ENCODE measurements around the gene PISD. TPM values are rescaled to one million over a fixed set of nuclear protein-coding genes. Genes with fewer than 3 reads are reported as not detected.
A peak's percentile ranks its signal among the peaks of the same experiment; 100 is the strongest.

The PISD gene
- total RNA-seq, 1 donor from 2014 or later, result 43.9 TPM

DNA sequence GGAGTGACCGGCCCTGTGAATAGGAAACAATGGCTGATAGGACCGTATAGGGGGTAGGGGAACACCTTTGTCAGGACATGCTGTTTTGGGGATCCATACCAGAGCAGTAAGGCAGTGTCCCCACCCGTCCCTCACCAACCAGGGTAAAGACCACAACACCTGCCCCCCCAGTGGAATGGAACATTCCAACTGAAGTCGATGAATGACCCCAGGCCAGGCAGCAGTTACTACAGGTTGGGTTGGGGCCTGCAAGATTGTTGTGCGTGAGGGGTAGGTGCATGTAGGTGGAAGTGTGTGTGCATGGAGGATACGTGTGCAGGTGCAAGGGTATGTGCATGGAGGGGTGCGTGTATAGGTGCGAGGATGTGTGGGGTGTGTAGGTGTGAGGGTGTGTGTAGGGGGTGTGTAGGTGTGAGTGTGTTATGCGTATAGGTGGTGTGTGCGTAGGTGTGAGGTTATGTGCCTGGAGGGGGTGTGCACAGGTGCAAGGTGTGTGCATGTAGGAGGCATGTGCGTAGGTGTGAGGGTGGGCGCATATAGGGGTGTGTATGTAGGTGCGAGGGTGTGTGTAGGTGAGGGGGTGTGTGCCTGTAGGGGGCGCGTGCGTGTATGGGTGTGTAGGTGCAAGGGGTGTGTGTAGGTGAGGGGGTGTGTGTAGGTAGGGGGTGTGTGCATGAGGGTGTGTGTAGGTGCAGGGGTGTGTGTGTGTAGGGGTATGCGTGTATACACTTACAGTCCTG, 32.9 kb downstream of the PISD start:
- peaks cover 58% of the 10 kb centered on the region for H3K4me1 Mint-ChIP-seq (ENCODE audit: low read depth)
- intact Hi-C loops (cut with micrococcal nuclease), result no loop called here
- H3K27me3 Mint-ChIP-seq (ENCODE audit: insufficient read depth), result no peaks in the 10 kb centered on the region
- peak overlapping the region; percentile 88 for H3K27ac Mint-ChIP-seq
- peaks cover 3% of the 10 kb centered on the region for H3K36me3 Mint-ChIP-seq (ENCODE audit: low read depth)
- H3K9me3 Mint-ChIP-seq, result no peaks in the 10 kb centered on the region
- H3K4me3 Mint-ChIP-seq, result peak overlapping the region; percentile 87
- DNase-seq (ENCODE audit: low spot score), result no peak

DNA sequence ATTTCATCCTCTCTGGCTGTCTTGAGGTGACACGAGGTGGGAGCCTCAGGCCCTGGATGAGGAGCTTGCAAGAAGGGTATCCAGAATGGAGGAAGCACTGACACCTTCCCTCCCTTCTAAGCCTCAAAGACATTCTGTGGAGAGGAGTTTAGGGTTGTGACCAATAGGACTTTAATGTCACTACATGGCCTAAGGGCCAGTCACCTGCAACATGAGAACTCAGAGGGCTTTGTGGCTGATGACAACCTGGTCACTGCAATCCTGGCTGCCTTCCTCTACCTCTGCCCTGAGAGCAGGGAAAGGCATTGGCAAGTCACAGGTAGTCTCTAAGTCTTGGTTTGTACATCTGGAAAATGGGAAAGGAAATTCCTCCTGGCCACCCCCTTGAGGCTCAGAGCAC, 33.7 kb downstream of the PISD start:
- H3K4me1 Mint-ChIP-seq (ENCODE audit: low read depth), result peaks cover 51% of the 10 kb centered on the region

DNA sequence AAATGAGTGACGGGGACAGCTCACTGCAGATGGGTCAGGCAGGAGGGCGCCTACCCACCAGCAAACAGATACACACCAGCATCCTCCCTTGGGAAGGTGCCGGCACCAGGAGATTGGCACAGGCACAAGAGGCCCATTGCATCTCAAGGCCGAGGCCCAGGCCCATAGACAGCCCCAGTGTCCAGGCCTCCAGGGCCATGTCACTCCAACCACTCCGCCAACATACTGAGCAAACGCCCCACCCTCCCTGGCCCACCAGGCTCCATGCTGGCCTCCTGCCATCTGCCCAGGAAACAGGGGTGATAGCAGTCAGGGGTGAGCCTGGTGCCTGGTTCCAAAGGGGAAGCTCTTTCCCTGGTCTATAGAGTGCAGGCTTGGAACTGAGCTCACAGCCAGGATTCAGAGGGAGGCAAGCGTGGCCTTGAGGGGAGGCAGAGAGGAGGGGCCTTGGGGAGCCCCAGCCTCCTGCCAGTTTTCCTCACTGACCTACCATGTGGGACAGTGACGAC, 34.7 kb downstream of the PISD start:
- DNase-seq (ENCODE audit: low spot score), result no peak
- Mint-ChIP-seq H3K4me3 (no peak overlapping the region), H3K27me3 (ENCODE audit: insufficient read depth) (no peaks in the 10 kb centered on the region), H3K36me3 (ENCODE audit: low read depth) (peaks cover 2% of the 10 kb centered on the region), H3K27ac (peak overlapping the region; percentile 85), H3K9me3 (no peaks in the 10 kb centered on the region), H3K4me1 (ENCODE audit: low read depth) (peaks cover 51% of the 10 kb centered on the region)
- intact Hi-C loops (cut with micrococcal nuclease), result no loop called here

More for the DNA sequence above, 33.7 kb downstream of the PISD start:
- Mint-ChIP-seq H3K27ac (peak overlapping the region; percentile 85), H3K36me3 (ENCODE audit: low read depth) (peaks cover 2% of the 10 kb centered on the region), H3K27me3 (ENCODE audit: insufficient read depth) (no peaks in the 10 kb centered on the region), H3K9me3 (no peaks in the 10 kb centered on the region), H3K4me3 (peak overlapping the region; percentile 87)
- no peak for DNase-seq (ENCODE audit: low spot score)
- intact Hi-C loops (cut with micrococcal nuclease), result no loop called here

DNA sequence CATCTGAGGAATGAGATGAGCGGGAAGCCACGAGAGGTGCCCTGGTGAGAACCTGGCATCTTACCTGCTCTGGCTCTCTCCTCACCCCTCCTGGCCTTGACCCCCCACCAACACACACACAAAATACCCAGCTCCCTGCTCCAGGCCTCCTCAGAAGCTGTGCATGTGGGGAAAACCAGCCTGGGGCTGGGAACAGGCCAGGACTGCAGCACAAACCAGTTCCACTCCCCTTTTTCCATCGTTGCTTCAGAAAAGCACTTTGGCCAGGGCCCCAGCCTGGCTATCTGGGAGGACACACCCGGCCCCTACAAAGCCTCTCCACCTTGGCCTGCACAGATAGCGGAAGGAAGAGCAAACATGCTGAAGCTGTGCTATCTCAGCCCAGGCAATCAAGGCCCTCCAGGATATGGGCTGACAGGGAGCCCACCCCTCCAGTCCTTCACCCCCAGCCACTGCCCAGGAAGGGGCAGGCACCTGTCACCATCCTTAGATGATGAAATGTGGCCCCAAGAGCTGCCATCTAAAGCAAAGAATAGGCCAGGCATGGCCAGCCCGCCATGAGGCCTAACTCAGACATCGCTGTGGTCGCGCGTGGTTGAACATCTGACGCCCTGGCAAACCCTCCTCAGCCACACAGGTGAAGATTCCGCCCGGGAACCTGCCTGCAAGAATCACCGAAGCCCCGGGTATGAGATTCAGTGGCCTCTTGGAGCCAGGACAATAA, 35.4 kb downstream of the PISD start:
- no peak for DNase-seq (ENCODE audit: low spot score)
- peaks cover 44% of the 10 kb centered on the region for H3K4me1 Mint-ChIP-seq (ENCODE audit: low read depth)
- H3K9me3 Mint-ChIP-seq, result no peaks in the 10 kb centered on the region
- no peaks in the 10 kb centered on the region for H3K27me3 Mint-ChIP-seq (ENCODE audit: insufficient read depth)
- no peak overlapping the region for H3K4me3 Mint-ChIP-seq
- H3K36me3 Mint-ChIP-seq (ENCODE audit: low read depth), result peaks cover 5% of the 10 kb centered on the region
- H3K27ac Mint-ChIP-seq, result peak overlapping the region; percentile 73
- intact Hi-C loops (cut with micrococcal nuclease), result no loop called here

DNA sequence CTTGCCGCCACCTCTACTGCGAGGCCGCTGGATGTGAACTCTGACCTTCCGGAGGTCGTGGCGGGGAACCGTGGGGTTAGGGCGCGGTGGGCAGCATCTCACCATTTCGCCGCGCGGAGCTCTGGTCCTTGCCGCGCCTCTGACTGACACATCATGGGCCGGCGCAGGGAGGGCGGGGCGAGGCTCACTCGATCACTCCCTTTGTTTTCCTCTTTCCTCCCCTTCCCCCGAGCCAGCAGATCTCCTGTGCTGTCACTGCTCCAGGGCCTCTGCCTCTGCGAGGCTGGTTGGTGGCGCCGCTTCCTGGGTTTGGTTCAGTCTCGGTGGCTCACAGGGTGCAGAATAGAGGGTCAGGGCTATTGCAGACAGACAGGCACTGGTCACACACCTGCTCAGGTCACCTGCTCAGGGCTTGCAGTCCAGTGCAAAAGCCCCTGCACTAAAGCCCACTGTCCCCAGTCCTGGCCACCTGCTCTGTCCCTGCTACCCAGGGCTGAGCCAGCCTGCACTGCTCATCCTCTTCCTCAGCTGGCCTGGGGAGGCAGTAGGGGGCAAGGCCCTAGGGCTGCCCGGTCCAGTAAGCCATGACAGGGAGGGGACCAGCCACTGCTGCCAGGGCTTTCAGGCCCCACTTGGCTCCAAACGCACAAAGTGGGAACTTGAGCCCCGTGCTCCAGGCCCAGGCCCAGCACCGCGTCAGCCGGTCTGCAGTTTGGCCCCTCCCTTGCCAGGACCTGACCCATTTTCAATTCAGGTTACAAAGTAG, 36.2 kb downstream of the PISD start:
- DNase-seq (ENCODE audit: low spot score), result no peak
- peaks cover 5% of the 10 kb centered on the region for H3K36me3 Mint-ChIP-seq (ENCODE audit: low read depth)
- H3K27ac Mint-ChIP-seq, result peak overlapping the region; percentile 47

DNA sequence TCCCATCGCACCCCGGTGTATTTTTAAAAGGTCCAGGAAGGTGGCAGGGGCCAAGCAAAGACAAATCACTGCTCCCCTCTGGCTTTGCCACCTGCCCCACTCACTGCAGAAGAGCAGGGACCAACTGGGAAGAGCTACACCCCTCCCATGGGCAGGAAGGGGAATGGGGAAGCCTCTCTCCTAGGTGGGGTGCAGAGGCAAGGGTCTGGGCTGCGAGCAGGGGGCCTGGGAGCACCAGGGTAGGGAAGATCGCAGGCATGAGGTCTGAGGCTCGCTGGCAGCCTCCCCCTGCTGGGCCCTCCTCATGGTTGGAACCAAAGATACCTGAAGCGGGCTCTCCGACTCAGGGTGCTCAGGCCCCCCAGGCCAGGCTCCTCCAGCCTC, 36.8 kb downstream of the PISD start:
- Mint-ChIP-seq H3K4me3 (no peak overlapping the region), H3K27ac (no peak overlapping the region), H3K27me3 (ENCODE audit: insufficient read depth) (no peaks in the 10 kb centered on the region), H3K9me3 (no peaks in the 10 kb centered on the region), H3K36me3 (ENCODE audit: low read depth) (peaks cover 5% of the 10 kb centered on the region), H3K4me1 (ENCODE audit: low read depth) (peaks cover 37% of the 10 kb centered on the region)
- intact Hi-C loops (cut with micrococcal nuclease), result no loop called here
- DNase-seq (ENCODE audit: low spot score), result no peak

More for the DNA sequence above, 36.2 kb downstream of the PISD start:
- Mint-ChIP-seq H3K4me3 (no peak overlapping the region), H3K27me3 (ENCODE audit: insufficient read depth) (no peaks in the 10 kb centered on the region), H3K4me1 (ENCODE audit: low read depth) (peaks cover 37% of the 10 kb centered on the region), H3K9me3 (no peaks in the 10 kb centered on the region)
- intact Hi-C loops (cut with micrococcal nuclease), result no loop called here

DNA sequence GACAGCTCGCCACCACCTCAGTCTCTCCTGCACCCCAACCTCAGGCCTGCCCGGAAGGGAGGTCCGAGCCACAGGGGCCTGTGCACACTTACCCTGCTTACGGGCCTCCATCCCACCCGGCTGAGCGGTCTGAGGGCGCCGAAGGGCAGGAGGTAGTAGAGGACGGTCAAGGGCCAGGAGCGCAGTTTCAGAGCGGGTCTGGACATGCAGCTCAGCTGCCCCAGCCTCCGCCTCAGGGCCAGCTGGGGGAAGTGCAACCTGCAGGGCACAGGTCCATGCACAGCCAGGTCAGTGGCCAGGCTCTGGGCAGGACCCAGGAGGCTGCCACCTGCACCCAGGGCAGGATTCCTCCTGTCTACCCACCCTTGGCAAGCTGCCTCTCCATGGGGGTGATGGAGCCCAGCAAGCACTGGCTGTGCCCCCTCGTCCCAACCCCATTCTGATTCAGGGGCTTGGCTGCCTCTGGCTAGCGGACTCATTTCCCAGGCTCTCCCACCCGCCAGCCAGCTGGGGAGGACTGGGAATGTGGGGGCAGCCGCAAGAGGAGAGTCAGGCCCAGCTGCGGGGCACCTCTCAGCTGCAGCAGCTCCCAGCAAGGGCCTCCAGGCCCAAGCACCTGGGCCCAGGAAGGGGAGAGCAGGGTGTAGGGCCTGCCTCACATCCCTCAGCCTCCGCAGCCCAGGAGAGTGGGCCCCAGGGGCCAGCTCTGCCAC, 38.3 kb downstream of the PISD start:
- Mint-ChIP-seq H3K27ac (no peak overlapping the region), H3K4me3 (no peak overlapping the region), H3K4me1 (ENCODE audit: low read depth) (peaks cover 29% of the 10 kb centered on the region)

DNA sequence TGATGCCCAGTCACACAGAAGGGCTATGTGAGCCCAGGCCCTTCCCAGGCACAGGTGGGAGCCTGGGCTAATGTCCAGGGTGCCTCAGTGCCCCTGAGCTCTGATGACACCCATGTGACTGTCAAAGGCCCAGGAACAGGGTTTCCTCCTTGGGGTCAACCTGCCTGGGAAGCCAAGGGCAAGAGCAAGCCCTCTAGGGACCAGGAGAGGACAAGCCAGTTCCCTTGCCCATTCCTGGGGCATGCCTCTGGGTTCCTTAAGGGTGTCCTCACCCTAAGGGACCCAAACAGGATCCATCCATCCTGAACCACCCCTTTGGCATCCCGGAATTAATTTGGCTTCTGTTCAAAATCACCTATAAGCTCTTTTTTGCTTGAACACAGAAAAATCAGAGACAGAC, 39.0 kb downstream of the PISD start:
- Mint-ChIP-seq H3K27ac (no peak overlapping the region), H3K9me3 (no peaks in the 10 kb centered on the region), H3K36me3 (ENCODE audit: low read depth) (peaks cover 19% of the 10 kb centered on the region), H3K27me3 (ENCODE audit: insufficient read depth) (no peaks in the 10 kb centered on the region), H3K4me3 (no peak overlapping the region), H3K4me1 (ENCODE audit: low read depth) (peaks cover 21% of the 10 kb centered on the region)
- DNase-seq (ENCODE audit: low spot score), result no peak
- intact Hi-C loops (cut with micrococcal nuclease), result no loop called here

More for the DNA sequence above, 38.3 kb downstream of the PISD start:
- intact Hi-C loops (cut with micrococcal nuclease), result no loop called here
- H3K27me3 Mint-ChIP-seq (ENCODE audit: insufficient read depth), result no peaks in the 10 kb centered on the region
- H3K36me3 Mint-ChIP-seq (ENCODE audit: low read depth), result peaks cover 15% of the 10 kb centered on the region
- no peaks in the 10 kb centered on the region for H3K9me3 Mint-ChIP-seq
- DNase-seq (ENCODE audit: low spot score), result no peak

DNA sequence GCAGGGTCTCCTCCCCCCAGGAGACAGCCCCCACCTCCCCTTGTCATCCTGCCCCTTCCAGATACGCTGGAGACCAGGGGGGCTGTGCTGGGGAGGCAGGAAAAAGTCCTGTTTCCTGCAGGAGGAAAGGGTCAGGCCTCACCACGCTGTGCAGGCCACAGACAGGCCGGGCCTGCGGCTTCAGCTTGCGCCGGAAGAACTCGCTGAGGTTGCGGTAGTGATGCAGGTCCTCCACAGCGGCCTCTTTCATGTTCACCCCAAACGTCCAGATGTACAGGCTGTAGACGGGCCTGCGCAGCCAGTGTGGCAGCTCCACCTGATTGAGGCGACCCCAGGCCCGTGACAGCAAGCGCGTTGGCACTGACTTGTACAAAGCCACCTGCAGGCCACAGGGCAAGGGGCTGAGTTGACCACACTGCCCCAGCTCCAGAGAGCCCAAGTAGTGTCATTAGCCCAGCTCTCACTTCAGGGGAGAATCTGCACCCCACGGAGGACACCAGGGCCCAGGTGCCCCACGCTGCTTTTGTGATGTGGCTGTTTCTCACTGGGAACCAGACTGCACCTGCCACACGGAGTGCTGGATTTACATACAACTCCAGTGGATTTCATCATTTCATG, 40.4 kb downstream of the PISD start:
- H3K27ac Mint-ChIP-seq, result no peak overlapping the region
- H3K4me3 Mint-ChIP-seq, result no peak overlapping the region
- H3K27me3 Mint-ChIP-seq (ENCODE audit: insufficient read depth), result no peaks in the 10 kb centered on the region
- intact Hi-C loops (cut with micrococcal nuclease), result no loop called here
- no peak for DNase-seq (ENCODE audit: low spot score)
- H3K36me3 Mint-ChIP-seq (ENCODE audit: low read depth), result peaks cover 22% of the 10 kb centered on the region
- H3K4me1 Mint-ChIP-seq (ENCODE audit: low read depth), result peaks cover 12% of the 10 kb centered on the region
- no peaks in the 10 kb centered on the region for H3K9me3 Mint-ChIP-seq

DNA sequence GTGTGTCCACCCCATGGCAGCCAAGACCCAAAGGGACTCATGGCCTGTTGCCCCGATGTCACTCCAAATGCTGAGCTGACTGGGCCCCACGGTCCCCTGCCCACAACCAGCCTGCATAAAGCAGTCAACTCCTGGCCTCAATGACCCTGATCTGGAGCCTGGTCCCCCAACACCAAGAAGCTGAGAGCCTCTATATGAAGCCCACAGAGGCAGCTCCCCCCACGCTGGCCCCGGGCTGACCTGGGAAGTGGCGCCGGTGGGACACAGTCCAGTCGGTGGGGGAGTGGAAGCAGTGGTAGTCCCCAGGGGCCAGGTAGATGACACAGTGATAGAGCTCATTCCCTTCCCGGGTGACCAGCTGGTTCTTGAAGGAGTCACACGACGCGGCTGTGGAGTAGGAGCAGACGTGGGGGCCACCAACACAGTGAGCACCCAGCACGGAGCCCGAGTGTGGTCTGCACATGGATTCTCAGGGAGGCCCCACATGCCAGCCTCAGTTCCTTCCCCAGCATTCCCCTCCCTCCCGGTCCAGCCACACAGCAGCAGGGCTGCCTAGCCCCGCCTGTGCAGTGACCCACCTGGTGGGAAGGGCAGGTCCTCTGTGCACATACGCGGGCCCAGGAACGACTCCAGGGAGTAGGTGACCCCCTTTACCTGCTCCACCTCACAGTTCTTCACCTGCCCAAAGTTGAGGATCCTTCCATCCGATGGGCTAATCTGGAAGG, 41.1 kb downstream of the PISD start:
- DNase-seq (ENCODE audit: low spot score), result no peak
- peak overlapping the region; percentile 48 for H3K27ac Mint-ChIP-seq

DNA sequence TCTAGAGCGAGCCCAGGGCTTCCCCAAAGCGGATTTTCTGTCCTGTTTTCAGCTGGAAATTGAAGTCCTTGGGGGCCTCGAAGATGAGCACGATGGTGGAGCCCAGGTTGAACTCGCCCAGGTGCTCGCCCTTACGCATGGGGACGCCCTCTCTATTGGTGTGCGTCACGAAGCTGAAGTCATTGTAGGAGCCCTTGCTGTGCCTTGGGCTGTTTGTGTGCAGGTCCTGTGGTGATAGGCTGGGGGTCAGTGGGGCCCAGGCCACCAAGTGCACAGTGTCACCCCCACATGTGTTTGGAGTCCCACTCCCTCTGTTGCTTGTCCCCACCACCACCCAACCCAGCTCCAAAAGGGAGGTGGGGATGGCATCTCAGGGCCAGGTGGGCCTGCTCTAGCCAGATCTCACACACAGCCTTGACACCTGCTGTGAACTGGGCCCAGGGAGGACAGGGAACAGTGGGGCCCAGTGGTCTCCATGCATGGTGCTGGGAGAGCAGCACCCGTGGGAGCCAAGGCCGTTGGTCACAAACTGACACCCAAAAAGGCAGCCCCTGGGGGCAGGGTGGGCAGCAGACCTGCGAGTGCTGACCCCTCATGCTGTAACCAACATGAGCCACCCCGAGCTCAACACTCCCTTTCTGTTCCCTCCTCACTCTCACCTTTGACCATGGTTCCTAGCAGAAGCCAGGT, 42.3 kb downstream of the PISD start:
- Mint-ChIP-seq H3K27ac (peak overlapping the region; percentile 48), H3K36me3 (ENCODE audit: low read depth) (peaks cover 33% of the 10 kb centered on the region), H3K4me1 (ENCODE audit: low read depth) (peaks cover 19% of the 10 kb centered on the region), H3K4me3 (no peak overlapping the region), H3K9me3 (no peaks in the 10 kb centered on the region), H3K27me3 (ENCODE audit: insufficient read depth) (no peaks in the 10 kb centered on the region)
- no peak for DNase-seq (ENCODE audit: low spot score)
- intact Hi-C loops (cut with micrococcal nuclease), result no loop called here

More for the DNA sequence above, 41.1 kb downstream of the PISD start:
- intact Hi-C loops (cut with micrococcal nuclease), result no loop called here
- Mint-ChIP-seq H3K4me3 (no peak overlapping the region), H3K27me3 (ENCODE audit: insufficient read depth) (no peaks in the 10 kb centered on the region), H3K36me3 (ENCODE audit: low read depth) (peaks cover 25% of the 10 kb centered on the region), H3K9me3 (no peaks in the 10 kb centered on the region), H3K4me1 (ENCODE audit: low read depth) (peaks cover 13% of the 10 kb centered on the region)

All from activated T-helper 1 cell treated with anti-CD3 and anti-CD28 coated beads, Interleukin-12 subunit alpha, Interleukin-12 subunit beta, Interleukin-2, Interleukin-4 antibody, amounts not matched to agents 30 ng/mL and 10 ng/mL and 1 ng/mL, durations not matched to agents 14 hours and 24 hours and 36 hours (primary cell).